22Rv1 (cell line): ENCODE measurements around the gene DYNC1I1.

Experiments used
- CTCF ChIP-seq: fragments of 450-650 bp; IDR thresholded peaks from 2 replicates; pipeline ENCODE4 v1.5.1; 2017; ENCODE audit warnings: mild to moderate bottlenecking
- ZFX ChIP-seq: fragments of 450-650 bp; IDR thresholded peaks from 2 replicates; pipeline ENCODE4 v1.6.1; 2017; ENCODE audit warnings: antibody characterized with exemption, borderline replicate concordance

GRCh38 chr7:95784796-95785195, 12.4 kb downstream of the DYNC1I1 start:
- TF ChIP-seq CTCF (no peak), ZFX (no peak)
